Measurements from ENCODE around the gene PDZRN3. TPM values are rescaled to one million over a fixed set of nuclear protein-coding genes. Genes with fewer than 3 reads are reported as not detected.

The PDZRN3 gene
- total RNA-seq, 4 donors from 2014 or later, result 25.3 to 152 (median 45.4) TPM

- no peak for TF ChIP-seq CTCF (IDR thresholded peaks at IDR 0.05; ENCODE audit: low read depth)
Observed at GRCh38 chr3:73492186-73492585, 132.6 kb downstream of the PDZRN3 start.

GRCh38 chr3:73491287-73491662 is 133.5 kb downstream of the PDZRN3 start:
- TF ChIP-seq CTCF (IDR thresholded peaks at IDR 0.05; ENCODE audit: low read depth), result no peak

GRCh38 chr3:73490453-73491286 is 134.1 kb downstream of the PDZRN3 start:
- TF ChIP-seq CTCF (IDR thresholded peaks at IDR 0.05; ENCODE audit: low read depth), result no peak

GRCh38 chr3:73485877-73486330 is 138.8 kb downstream of the PDZRN3 start:
- no peak for TF ChIP-seq CTCF (IDR thresholded peaks at IDR 0.05; ENCODE audit: low read depth)

GRCh38 chr3:73484656-73485248 is 140.0 kb downstream of the PDZRN3 start:
- no peak for TF ChIP-seq CTCF (IDR thresholded peaks at IDR 0.05; ENCODE audit: low read depth)

GRCh38 chr3:73481888-73482287 is 142.9 kb downstream of the PDZRN3 start:
- TF ChIP-seq CTCF (IDR thresholded peaks at IDR 0.05; ENCODE audit: low read depth), result no peak

DNA sequence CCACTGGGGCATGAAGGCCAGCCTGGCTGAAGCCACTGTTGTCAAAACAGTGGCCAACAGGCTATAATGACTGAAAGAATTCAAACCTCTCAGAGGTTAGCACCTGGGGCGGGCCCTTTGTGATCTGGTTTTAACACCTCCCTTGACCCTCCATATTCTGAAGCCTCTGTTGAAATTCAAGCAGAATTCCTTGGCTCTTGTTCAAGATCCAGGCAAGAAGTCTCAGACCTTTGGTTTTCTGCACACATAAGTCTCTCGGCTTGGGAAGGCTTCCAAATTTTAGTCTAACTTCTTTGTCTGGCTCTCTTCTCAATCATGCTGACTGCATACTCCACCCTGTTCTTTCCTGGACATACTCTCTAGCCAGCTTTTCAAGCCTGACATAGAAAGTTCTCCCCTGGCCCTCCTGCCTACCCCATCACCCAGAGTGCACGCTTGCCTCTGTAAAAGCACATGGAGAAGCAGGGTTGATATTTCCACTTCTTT is 144.5 kb downstream of the PDZRN3 start:
- no peak for TF ChIP-seq CTCF (IDR thresholded peaks at IDR 0.05; ENCODE audit: low read depth)
